ENCODE results near the gene ATP8A1.

DNA sequence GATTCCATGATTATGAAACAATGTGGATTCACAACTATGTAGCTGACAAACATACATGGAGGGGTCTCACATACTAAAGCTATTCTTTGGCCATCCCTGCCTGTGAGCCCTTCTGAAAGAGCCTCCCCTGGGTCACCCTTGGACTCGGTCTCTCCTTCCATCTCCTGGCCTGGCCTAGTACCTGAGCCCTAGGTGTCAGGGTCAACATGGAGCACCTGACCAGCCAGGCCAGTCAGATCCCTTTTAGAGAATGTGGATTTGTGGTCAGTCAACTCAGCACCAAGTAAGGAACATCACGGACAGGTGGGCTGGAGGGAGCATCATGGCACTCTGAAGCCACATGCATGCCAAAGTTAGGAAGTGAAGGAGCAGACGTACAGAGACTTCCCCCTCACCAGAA is 16.3 kb downstream of the ATP8A1 start:
- TF ChIP-seq EP300 (conservative IDR thresholded peaks at IDR 0.05; ENCODE audit: poor library complexity, severe bottlenecking) (no peak), POLR2AphosphoS5 (IDR thresholded peaks at IDR 0.05) (no peak), EZH2 (IDR thresholded peaks at IDR 0.05; ENCODE audit: borderline replicate concordance, insufficient read depth, low read length, poor library complexity, severe bottlenecking) (no peak)
- TF ChIP-seq, protein P1, sequence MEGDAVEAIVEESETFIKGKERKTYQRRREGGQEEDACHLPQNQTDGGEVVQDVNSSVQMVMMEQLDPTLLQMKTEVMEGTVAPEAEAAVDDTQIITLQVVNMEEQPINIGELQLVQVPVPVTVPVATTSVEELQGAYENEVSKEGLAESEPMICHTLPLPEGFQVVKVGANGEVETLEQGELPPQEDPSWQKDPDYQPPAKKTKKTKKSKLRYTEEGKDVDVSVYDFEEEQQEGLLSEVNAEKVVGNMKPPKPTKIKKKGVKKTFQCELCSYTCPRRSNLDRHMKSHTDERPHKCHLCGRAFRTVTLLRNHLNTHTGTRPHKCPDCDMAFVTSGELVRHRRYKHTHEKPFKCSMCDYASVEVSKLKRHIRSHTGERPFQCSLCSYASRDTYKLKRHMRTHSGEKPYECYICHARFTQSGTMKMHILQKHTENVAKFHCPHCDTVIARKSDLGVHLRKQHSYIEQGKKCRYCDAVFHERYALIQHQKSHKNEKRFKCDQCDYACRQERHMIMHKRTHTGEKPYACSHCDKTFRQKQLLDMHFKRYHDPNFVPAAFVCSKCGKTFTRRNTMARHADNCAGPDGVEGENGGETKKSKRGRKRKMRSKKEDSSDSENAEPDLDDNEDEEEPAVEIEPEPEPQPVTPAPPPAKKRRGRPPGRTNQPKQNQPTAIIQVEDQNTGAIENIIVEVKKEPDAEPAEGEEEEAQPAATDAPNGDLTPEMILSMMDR (IDR thresholded peaks at IDR 0.05; ENCODE audit: poor library complexity, severe bottlenecking) = no peak
